Measurements from ENCODE around the gene OGDH. TPM values are rescaled to one million over a fixed set of nuclear protein-coding genes. Genes with fewer than 3 reads are reported as not detected.

OGDH gene
- polyA plus RNA-seq, 3 donors = 41.0 to 74.1 (median 49.9) TPM

DNA sequence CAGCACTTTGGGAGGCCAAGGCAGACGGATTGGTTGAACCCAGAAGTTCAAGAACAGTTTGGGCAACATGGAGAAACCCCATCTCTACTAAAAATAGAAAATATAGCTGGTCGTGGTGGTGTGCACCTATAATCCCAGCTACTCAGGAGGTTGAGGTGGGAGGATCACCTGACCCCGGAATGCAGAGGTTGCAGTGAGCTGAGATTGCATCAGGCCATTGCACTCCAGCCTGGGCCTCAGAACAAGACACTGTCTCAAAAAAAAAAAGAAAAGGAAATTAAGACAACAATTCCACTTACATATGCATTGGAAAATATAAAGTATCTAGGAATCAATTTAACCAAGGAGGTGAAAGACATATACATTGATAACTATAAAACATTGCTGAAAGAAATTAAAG lies 7.2 kb upstream of the OGDH start:
- no peaks in the 10 kb centered on the region for H4K20me1 ChIP-seq (ENCODE audit: insufficient read depth, low read length)
- no peaks in the 10 kb centered on the region for H3K36me3 ChIP-seq (replicated peaks in 1 of 2; ENCODE audit: control insufficient read depth in 1 of 2, insufficient read depth in 2 of 2, low read length in 2 of 2)
- Mint-ChIP-seq H3K27me3 (ENCODE audit: low read depth in 3 of 3) (peaks cover 2 to 11% (median 6%) of the 10 kb centered on the region in 3 donors), H3K4me1 (peaks cover 1% of the 10 kb centered on the region), H3K36me3 (no peaks in the 10 kb centered on the region), H3K9me3 (peaks cover 0 to 1% (median 0%) of the 10 kb centered on the region in 7 donors), H3K4me3 (no peak overlapping the region), H3K27ac (no peak overlapping the region)
- TF ChIP-seq, protein P1, sequence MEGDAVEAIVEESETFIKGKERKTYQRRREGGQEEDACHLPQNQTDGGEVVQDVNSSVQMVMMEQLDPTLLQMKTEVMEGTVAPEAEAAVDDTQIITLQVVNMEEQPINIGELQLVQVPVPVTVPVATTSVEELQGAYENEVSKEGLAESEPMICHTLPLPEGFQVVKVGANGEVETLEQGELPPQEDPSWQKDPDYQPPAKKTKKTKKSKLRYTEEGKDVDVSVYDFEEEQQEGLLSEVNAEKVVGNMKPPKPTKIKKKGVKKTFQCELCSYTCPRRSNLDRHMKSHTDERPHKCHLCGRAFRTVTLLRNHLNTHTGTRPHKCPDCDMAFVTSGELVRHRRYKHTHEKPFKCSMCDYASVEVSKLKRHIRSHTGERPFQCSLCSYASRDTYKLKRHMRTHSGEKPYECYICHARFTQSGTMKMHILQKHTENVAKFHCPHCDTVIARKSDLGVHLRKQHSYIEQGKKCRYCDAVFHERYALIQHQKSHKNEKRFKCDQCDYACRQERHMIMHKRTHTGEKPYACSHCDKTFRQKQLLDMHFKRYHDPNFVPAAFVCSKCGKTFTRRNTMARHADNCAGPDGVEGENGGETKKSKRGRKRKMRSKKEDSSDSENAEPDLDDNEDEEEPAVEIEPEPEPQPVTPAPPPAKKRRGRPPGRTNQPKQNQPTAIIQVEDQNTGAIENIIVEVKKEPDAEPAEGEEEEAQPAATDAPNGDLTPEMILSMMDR (IDR thresholded peaks at IDR 0.05) = no peak
- intact Hi-C loops (cut with micrococcal nuclease) = no loop called here
- WGBS (ENCODE audit: insufficient coverage) = no CpG with 5 or more reads among the region's 3 CpGs
- no peak overlapping the region for H3K4me2 ChIP-seq (replicated peaks; ENCODE audit: extremely low read depth, low read length, poor library complexity, severe bottlenecking)
- H3K27me3 ChIP-seq (ENCODE audit: control insufficient read depth in 2 of 2, insufficient read depth in 2 of 2, low read length in 2 of 2) = peaks cover 0 to 8% of the 10 kb centered on the region in 2 donors
- no peak overlapping the region for H3K9ac ChIP-seq (ENCODE audit: insufficient read depth, low read length, poor library complexity, severe bottlenecking)
- no peak overlapping the region for H3K27ac ChIP-seq (ENCODE audit: low read depth in 1 of 2, low read length in 2 of 2)
- DNase-seq = no peak
- H2AFZ ChIP-seq (ENCODE audit: insufficient read depth, low read depth, low read length, poor library complexity, severe bottlenecking) = no peak overlapping the region
- no peaks in the 10 kb centered on the region for H3K79me2 ChIP-seq (ENCODE audit: insufficient read depth, low read length)
- H3K9me3 ChIP-seq (replicated peaks in 1 of 2; ENCODE audit: control insufficient read depth in 1 of 2, insufficient read depth in 1 of 2, low read length in 2 of 2) = no peaks in the 10 kb centered on the region
- no peaks in the 10 kb centered on the region for H3K4me1 ChIP-seq (ENCODE audit: control insufficient read depth in 1 of 2, insufficient read depth in 2 of 2, low read length in 2 of 2)
- H3K4me3 ChIP-seq (replicated peaks in 1 of 3; ENCODE audit: low read depth in 2 of 3, low read length in 3 of 3) = no peak overlapping the region

DNA sequence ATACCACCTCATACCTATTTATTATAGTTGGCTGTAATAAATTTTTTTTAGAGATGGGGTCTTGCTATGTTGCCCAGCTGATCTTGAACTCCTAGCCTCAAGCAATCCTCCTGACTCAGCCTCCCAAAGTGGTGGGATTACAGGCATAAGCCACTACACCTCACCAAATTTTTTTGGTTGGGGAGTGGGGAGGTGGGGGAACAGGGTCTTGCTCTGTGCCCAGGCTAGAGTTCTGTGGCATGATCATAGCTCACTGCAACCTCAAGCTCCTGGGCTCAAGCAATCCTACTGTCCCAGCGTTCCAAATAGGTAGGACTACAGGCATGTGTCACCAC lies 3.9 kb upstream of the OGDH start:
- Mint-ChIP-seq H3K27ac (no peak overlapping the region), H3K9me3 (peaks cover 0 to 2% (median 0%) of the 10 kb centered on the region in 7 donors), H3K36me3 (peaks cover 3 to 4% of the 10 kb centered on the region in 2 donors), H3K4me3 (no peak overlapping the region), H3K27me3 (ENCODE audit: low read depth in 3 of 3) (peaks cover 5 to 14% (median 6%) of the 10 kb centered on the region in 3 donors), H3K4me1 (peaks cover 19% of the 10 kb centered on the region)
- Histone ChIP-seq H3K9ac (ENCODE audit: insufficient read depth, low read length, poor library complexity, severe bottlenecking) (no peak overlapping the region), H4K20me1 (ENCODE audit: insufficient read depth, low read length) (no peaks in the 10 kb centered on the region), H3K27ac (ENCODE audit: low read depth in 1 of 2, low read length in 2 of 2) (no peak overlapping the region), H2AFZ (ENCODE audit: insufficient read depth, low read depth, low read length, poor library complexity, severe bottlenecking) (no peak overlapping the region), H3K4me2 (replicated peaks; ENCODE audit: extremely low read depth, low read length, poor library complexity, severe bottlenecking) (no peak overlapping the region), H3K4me1 (ENCODE audit: control insufficient read depth in 1 of 2, insufficient read depth in 2 of 2, low read length in 2 of 2) (peaks cover 20 to 21% of the 10 kb centered on the region in 2 donors), H3K79me2 (ENCODE audit: insufficient read depth, low read length) (peaks cover 7% of the 10 kb centered on the region), H3K36me3 (replicated peaks in 1 of 2; ENCODE audit: control insufficient read depth in 1 of 2, insufficient read depth in 2 of 2, low read length in 2 of 2) (no peaks in the 10 kb centered on the region), H3K27me3 (ENCODE audit: control insufficient read depth in 2 of 2, insufficient read depth in 2 of 2, low read length in 2 of 2) (peaks cover 0 to 8% of the 10 kb centered on the region in 2 donors), H3K4me3 (replicated peaks in 1 of 3; ENCODE audit: low read depth in 2 of 3, low read length in 3 of 3) (no peak overlapping the region), H3K9me3 (replicated peaks in 1 of 2; ENCODE audit: control insufficient read depth in 1 of 2, insufficient read depth in 1 of 2, low read length in 2 of 2) (no peaks in the 10 kb centered on the region)
- intact Hi-C loops (cut with micrococcal nuclease) = loop anchor here in 1 of 2 donors (5.0 kb wide), 1 partner anchor 45 kb away; no protein-coding TSS in a partner anchor
- TF ChIP-seq, protein P1 (IDR thresholded peaks at IDR 0.05) = no peak
- DNase-seq = no peak
- WGBS (ENCODE audit: insufficient coverage) = no CpG with 5 or more reads among the region's 1 CpG

Data from CD14-positive monocyte (primary cell).